Myometrial cell (primary cell): ENCODE data around the gene WWC1. TPM values are rescaled to one million over a fixed set of nuclear protein-coding genes. Genes with fewer than 3 reads are reported as not detected.

Source experiments
- total RNA-seq: library from RNA; depleted of rRNA; stranded (reverse); fragments of >200 nt; gene quantifications from 2 replicates; pipeline ENCODE4 v1.2.3, GENCODE V29; 2015

Gene WWC1
- not detected in 2 replicates for total RNA-seq

GRCh38 chr5:168291342-168291963 is at the start of gene WWC1:
Gene WWC1, plus strand, starts transcription at chr5:168291645. Its CDS starts 508 bp downstream, at chr5:168292153.

GRCh38 chr5:168486136-168486879 is 194.9 kb downstream of the WWC1 start, which contains the start of gene RARS1:
Gene RARS1, plus strand, starts transcription at chr5:168486471. Its CDS starts 28 bp downstream, at chr5:168486499.

Other genes with a start within 250 kb of the WWC1 start
- gene RARS1, start 194.8 kb downstream of the WWC1 start, total RNA-seq = 149 and 177 TPM in 2 replicates
- gene FBLL1, start 237.7 kb downstream of the WWC1 start, total RNA-seq = 0.29 TPM in 1 of 2 replicates, not detected in the other